Ovary (tissue), 9 donors: Measurements from ENCODE around the gene DNAH17. TPM values are rescaled to one million over a fixed set of nuclear protein-coding genes. Genes with fewer than 3 reads are reported as not detected.

Source experiments
- DNase-seq, 5 donors: peaks; one replicate each; pipeline ENCODE4 v3.0.0-alpha.2; 2019 to 2020
- H3K27ac ChIP-seq, 2 donors: fragments of 200-600 bp; one replicate each; pipeline versions ENCODE4 v1.5.1 to v1.8.0; 2019 to 2022
- H3K27me3 ChIP-seq: fragments of 200-600 bp; one replicate; pipeline ENCODE4 v1.8.0; 2022
- H3K36me3 ChIP-seq: fragments of 200-600 bp; sonication (generic); one replicate; pipeline ENCODE4 v1.5.1; 2019
- H3K4me1 ChIP-seq: one replicate; pipeline ENCODE4 v1.8.1; 2013; ENCODE audit warnings: mild to moderate bottlenecking, moderate library complexity; ENCODE audit not compliant: insufficient read depth
- H3K4me3 ChIP-seq: fragments of 200-600 bp; sonication (generic); one replicate; pipeline ENCODE4 v1.5.1; 2017
- H3K9me3 ChIP-seq, 2 donors: fragments of 200-600 bp in 1 of 2; sonication (generic) in 1 of 2; one replicate each; pipeline versions ENCODE4 v1.5.1 to v1.8.1; 2013 to 2019; ENCODE audit warnings: mild to moderate bottlenecking in 1 of 2, moderate library complexity in 1 of 2
- CTCF ChIP-seq, 3 donors: fragments of 450-650 bp in 2 of 3; fragments of 200-600 bp in 1 of 3; IDR thresholded peaks; one replicate each; pipeline versions ENCODE4 v1.5.1 to v1.8.0; 2016 to 2022; ENCODE audit warnings: antibody characterized with exemption in 3 of 3, mild to moderate bottlenecking in 1 of 3
- EP300 ChIP-seq: sonication (generic); formaldehyde crosslinking; IDR thresholded peaks from one replicate; pipeline ENCODE4 v1.6.1; 2017; ENCODE audit warnings: antibody characterized with exemption
- POLR2A ChIP-seq: fragments of 450-650 bp; IDR thresholded peaks from one replicate; pipeline ENCODE4 v1.6.1; 2017; ENCODE audit warnings: antibody characterized with exemption, mild to moderate bottlenecking, moderate library complexity
- WGBS, 3 donors: extraction: QIAGEN DNeasy Blood & Tissue Kit in 1 of 3; methylation state at CpG; one replicate each; pipeline versions ENCODE4 v1.1.5 to v1.1.7; 2013 to 2017; 5-methylcytosine and 5-hydroxymethylcytosine counted together
- intact Hi-C, 4 donors: fragments of 100-400 bp; cut with DNase I; formaldehyde crosslinking; loops; one replicate each; pipeline versions ENCODE4 v1.11.0 to v1.15.1; 2022 to 2023
- polyA plus RNA-seq, 2 donors: library from polyadenylated mRNA; stranded (reverse); fragments of 200-250 nt in 1 of 2; fragments of 350-450 nt in 1 of 2; fragmentation: Illumina TruSeq in 1 of 2; extraction: RNeasy Lipid Tissue Mini Kit (QIAGEN cat#74804) in 1 of 2; gene quantifications; one replicate each; pipeline ENCODE4 v1.2.3, GENCODE V29; 2013 to 2014
- total RNA-seq, 7 donors: library from RNA; depleted of rRNA in 2 of 7; stranded (reverse); fragments of >200 nt in 2 of 7; fragmentation: NEBNext Ultra II Directional in 3 of 7; extraction: Animal tissue kit (Norgen Biotek cat#: 25700) in 3 of 7; gene quantifications; one replicate each; pipeline versions ENCODE4 v1.1.0 to v1.2.4, GENCODE V29; 2016 to 2023
- donor health status: DM: no; HTN: no; CAD: no; lungs with moderate emphysema.
- donor health status: DM: no; HTN: no; CAD: no.
- donor health status: Bipolar disorder and iron deficiency.
- donor health status: DM: yes; HTN: yes; CAD: no.
- donor health status: DM: no; HTN: no; CAD: no.
- donor health status: DM: yes; HTN: yes; CAD: no.

The DNAH17 gene
- total and polyA plus RNA-seq, 9 donors, result 0.07 to 0.25 (median 0.12) TPM; not detected in 6

DNA sequence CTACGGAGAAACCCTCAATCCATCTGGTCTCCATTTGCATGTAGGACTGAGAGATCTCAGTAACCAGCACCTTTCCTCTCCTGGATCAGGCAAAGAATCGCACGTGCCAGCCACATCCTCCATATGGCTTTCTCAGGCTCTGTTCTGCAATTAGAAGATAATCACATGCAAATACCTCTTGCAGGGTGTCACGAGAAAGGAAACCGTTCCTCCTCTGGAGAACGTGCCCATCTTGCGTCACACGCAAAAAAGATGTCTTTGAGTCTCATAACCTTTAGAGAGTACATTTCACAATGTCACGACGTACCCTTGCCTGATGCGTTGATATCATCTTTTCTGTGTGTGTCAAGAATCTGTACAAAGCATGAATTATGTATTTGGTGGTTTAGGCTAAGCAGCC lies 36.2 kb upstream of the DNAH17 start:
- Histone ChIP-seq H3K9me3 (no peaks in the 10 kb centered on the region), H3K27ac (no peak overlapping the region), H3K27me3 (no peaks in the 10 kb centered on the region), H3K36me3 (no peaks in the 10 kb centered on the region), H3K4me3 (no peak overlapping the region), H3K4me1 (no peaks in the 10 kb centered on the region)
- WGBS, 3 donors, result 92 to 94% (median 94%) methylated on average over 11 of the region's 11 CpGs
- TF ChIP-seq EP300 (no peak), POLR2A (no peak), CTCF (IDR thresholded peaks at IDR 0.05) (no peak)
- DNase-seq, result no peak
- intact Hi-C loops, result no loop called here

GRCh38 chr17:78611607-78612006 lies 34.4 kb upstream of the DNAH17 start:
- no peaks in the 10 kb centered on the region for H3K4me1 ChIP-seq
- intact Hi-C loops, result no loop called here
- H3K27me3 ChIP-seq, result no peaks in the 10 kb centered on the region
- 5 to 11% (median 6%) methylated on average over 6 of the region's 6 CpGs for WGBS, 3 donors
- no peak overlapping the region for H3K27ac ChIP-seq
- H3K36me3 ChIP-seq, result no peaks in the 10 kb centered on the region
- no peak for DNase-seq
- TF ChIP-seq POLR2A (no peak), CTCF (IDR thresholded peaks at IDR 0.05) (no peak), EP300 (no peak)
- no peaks in the 10 kb centered on the region for H3K9me3 ChIP-seq
- no peak overlapping the region for H3K4me3 ChIP-seq

DNA sequence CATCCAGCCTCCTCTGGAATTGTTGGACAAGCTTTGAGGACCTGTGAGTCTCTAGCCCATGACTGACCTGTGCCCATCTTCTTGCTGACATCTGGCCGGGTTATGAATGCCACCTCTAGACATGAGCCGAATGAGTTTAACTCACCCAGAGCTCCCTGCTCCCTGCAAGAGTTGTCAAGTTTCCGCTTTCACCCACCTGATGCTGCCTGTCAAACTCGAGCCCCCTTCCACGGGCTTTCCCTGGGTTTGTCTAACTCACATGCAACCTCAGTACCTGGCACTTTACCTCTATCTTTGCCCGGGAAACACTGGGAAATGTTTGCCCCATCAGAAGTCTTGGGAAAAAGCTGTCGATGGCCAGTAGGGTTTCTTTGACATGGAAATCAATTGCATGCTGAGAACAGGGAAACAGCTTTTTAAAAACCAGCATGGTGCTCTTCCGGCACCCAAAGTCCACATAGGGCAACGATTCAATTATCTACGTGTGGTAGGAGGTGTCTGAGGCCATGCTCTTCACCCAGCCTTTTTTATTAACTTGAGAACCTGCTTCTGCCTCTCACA lies 33.8 kb upstream of the DNAH17 start:
- intact Hi-C loops, result no loop called here
- 57 to 62% (median 59%) methylated on average over 10 of the region's 10 CpGs for WGBS, 3 donors

DNA sequence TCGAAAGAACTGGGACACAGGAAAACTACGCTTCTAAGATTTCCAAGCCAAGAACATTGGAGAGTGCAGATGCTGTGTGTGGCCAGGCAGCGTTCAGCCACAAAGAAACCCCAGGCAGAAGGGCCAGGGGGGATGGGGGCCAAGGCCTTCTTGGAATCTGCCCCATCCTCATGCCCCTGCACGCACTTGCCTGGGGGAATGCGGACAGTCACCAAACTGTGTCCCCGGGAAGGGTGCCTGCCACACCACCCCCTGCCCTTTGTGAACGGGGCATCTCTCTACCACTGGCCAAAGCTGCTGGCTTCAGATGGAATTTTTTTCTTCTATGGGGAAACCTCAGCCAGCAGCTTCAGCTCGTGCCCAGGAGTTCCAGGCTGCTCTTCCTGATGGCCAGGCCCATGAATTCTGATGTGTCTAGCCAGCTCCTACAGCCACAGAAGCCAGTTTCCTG lies 32.0 kb upstream of the DNAH17 start:
- TF ChIP-seq CTCF (IDR thresholded peaks at IDR 0.05) (no peak), EP300 (no peak), POLR2A (no peak)
- Histone ChIP-seq H3K27me3 (no peaks in the 10 kb centered on the region), H3K36me3 (no peaks in the 10 kb centered on the region), H3K27ac (no peak overlapping the region), H3K4me1 (no peaks in the 10 kb centered on the region), H3K4me3 (no peak overlapping the region), H3K9me3 (no peaks in the 10 kb centered on the region)
- no peak for DNase-seq
- WGBS, 3 donors, result 72 to 84% (median 80%) methylated on average over 8 of the region's 8 CpGs
- intact Hi-C loops, result no loop called here

More for the DNA sequence above, 33.8 kb upstream of the DNAH17 start:
- Histone ChIP-seq H3K27ac (no peak overlapping the region), H3K27me3 (no peaks in the 10 kb centered on the region), H3K4me3 (no peak overlapping the region), H3K36me3 (no peaks in the 10 kb centered on the region), H3K9me3 (no peaks in the 10 kb centered on the region), H3K4me1 (no peaks in the 10 kb centered on the region)
- no peak for DNase-seq
- TF ChIP-seq EP300 (no peak), POLR2A (no peak), CTCF (IDR thresholded peaks at IDR 0.05) (no peak)
